Erythroblast (primary cell): ENCODE measurements around the gene HSFX2.
A peak's percentile ranks its signal among the peaks of the same experiment; 100 is the strongest.
"Not testable (repeated sequence)": the region's sequence is repeated elsewhere in the genome, so short reads cannot be mapped to it uniquely, and the experiment has no call there.

Experiments
- DNase-seq, 2 experiments: peaks; one replicate each; lab custom pipeline; 2025; lab: John Stamatoyannopoulos, UW
- GATA1 ChIP-seq: IDR thresholded peaks from 2 replicates; pipeline ENCODE4 v1.6.1; 2011; ENCODE audit warnings: low read depth, mild to moderate bottlenecking, control low read depth, low read length, moderate library complexity
- POLR2A ChIP-seq: IDR thresholded peaks from 2 replicates; pipeline ENCODE4 v1.6.1; 2011; ENCODE audit warnings: mild to moderate bottlenecking, low read length

The HSFX2 gene

GRCh38 chrX:149595214-149595613, at the start of gene HSFX2:
Gene HSFX2 (minus strand): TSS chrX:149595314. CDS start chrX:149594700, 614 bp downstream.
- DNase-seq, result not testable (repeated sequence)

DNA sequence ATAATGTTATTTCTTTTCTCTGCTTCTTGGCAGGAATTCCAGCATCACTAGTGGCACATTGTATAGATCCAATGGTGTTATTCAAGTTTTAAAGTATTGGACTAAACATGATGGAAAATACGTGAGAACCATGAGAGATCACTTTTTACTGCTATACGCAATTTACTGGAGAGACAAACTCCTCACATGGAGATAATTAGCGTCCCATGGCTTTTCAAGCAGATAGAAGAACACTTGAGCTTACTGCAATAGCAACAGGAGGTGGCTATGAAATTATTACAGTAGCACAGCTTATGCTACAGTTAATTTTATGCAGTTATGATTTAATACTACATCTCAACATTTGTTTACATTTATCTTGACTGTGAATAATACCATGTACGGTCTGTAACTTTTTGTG, 48.4 kb upstream of the HSFX2 start:
- DNase-seq, result no peak
- no peak for TF ChIP-seq GATA1
- no peak for TF ChIP-seq POLR2A

DNA sequence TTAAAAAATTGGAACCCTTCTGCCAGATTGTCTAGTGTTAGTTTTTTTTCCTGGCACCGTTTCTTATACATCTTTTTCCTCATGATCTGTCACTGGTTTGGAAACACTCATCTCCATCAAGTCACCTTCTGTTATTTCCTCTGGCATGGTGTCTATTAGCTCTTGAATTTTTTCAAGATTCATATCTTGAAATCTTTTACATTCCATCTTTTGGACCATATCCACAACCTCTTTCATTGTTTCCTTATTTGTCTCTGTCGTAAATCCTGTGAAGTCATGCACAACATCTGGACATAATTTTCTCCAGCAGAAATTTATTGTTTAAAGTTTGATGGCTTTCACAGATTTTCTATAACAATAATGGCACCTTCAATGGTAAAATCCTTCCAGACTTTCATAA, 46.7 kb upstream of the HSFX2 start:
- DNase-seq, result no peak
- TF ChIP-seq GATA1 (no peak), POLR2A (no peak)

- no peak for DNase-seq
- TF ChIP-seq POLR2A (no peak), GATA1 (no peak)
Measured at GRCh38 chrX:149641432-149641831, 46.3 kb upstream of the HSFX2 start.

DNA sequence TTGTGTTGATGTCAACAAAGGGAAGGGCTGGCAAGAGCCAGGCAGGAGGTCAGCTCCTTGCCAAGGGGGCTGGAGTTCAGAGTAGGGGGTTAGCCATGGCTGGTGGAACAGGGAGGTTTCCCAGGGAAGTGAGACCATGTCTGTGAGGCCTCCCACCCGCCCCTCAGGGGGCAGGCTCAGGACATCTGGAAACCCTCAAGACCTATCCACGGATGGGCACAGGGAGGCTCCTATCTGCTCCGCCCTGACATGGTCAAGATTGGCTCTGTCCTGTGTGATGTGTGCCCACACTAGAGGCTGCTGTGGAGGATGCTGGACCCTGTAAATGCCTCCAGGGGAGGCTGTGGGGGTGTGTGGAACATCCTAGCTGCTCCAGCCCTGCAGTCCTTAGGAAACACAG, 44.5 kb upstream of the HSFX2 start:
- no peak for TF ChIP-seq POLR2A
- TF ChIP-seq GATA1, result no peak
- DNase-seq, result no peak

DNA sequence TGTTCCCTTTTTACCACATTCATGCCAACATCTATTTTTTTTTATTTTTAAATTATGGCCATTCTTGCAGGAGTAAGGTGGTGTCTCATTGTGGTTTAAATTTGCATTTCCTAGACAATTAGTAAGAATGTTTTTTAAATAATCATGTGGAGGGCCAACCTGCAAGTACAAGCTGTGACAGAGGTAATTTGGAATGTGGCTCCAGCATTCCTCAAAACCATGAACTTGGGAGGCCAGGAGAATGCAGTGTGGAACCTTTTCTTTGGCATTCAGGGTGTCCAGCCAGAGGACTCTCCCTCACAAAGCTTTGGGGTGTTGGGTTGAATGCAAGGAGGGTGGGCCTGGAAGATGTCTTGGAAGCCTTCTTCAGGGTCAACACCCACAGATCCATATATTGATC, 43.7 kb upstream of the HSFX2 start:
- TF ChIP-seq POLR2A, result no peak
- TF ChIP-seq GATA1, result no peak
- no peak for DNase-seq

DNA sequence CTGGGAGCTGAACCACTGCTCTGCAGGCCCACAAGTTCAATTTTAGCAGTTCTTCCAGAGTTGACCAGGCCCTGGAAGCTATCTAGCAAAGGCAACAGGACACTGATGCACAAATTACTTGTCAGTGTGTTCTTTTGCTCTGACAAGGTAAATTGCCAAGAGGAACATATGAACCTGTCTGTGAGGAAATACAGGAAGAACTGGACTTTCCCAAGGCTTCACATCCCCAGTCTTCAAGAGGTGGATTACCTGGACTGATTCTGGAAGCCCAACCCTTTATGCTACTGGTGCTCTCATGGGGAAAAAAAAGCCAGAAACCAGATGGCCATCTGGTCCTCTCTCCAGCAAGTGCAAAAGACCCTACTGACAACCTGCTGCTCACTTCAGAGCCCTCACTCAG, 38.4 kb upstream of the HSFX2 start:
- DNase-seq, result no peak
- no peak for TF ChIP-seq GATA1
- TF ChIP-seq POLR2A, result no peak

DNA sequence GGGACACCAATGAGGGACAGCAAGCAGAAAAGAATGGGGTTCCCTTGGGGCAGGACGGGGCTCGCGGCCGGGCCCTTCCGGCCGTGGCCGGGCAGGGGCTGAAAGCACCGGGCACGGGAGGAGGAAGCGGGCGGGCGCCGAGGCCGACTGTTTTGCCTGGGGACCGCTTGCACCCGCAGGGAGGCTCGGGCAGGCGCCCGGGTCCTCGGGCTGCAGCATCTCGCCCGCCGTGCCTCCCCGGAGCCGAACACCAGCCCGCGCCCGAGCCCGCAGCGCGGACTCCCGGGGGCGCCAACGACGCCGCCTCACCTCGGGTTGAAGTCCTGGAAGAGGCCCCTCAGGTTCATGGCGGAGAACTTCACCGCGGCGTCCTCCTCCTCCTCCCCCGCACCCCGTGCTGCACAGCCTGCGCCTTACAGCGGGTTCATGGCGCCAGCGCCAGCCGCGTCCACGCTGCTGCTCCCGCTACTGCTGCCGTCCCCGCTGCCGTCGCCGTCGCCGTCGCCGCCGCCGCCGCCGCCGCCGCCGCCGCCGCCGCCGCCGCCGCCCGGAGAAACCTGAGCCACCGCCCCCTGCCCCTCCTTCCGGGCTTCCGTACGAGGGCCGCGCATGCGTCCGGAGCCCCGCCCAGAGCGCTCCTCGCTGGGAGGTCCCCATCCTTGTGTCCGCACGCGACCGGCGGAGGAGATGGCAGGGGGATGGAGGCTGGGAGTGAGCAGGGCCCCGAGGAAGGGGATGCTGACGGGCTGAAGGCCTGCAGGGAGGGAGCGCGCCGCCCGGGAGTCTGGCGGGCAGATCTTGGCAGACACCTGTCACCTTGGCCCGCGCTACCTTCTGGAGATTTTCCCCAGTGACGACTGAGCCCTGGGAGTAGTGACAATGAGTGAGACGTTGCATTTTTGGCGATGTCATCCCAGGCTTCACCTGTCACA, 36.4 kb upstream of the HSFX2 start, which contains the start of gene TMEM185A:
TSS of gene TMEM185A (minus strand) at position 559 of the 932 bp plus-strand sequence. CDS start at position 347, 212 bp downstream.
- peak; percentile 77 to 83 for DNase-seq
- TF ChIP-seq GATA1 (no peak), POLR2A (no peak)

DNA sequence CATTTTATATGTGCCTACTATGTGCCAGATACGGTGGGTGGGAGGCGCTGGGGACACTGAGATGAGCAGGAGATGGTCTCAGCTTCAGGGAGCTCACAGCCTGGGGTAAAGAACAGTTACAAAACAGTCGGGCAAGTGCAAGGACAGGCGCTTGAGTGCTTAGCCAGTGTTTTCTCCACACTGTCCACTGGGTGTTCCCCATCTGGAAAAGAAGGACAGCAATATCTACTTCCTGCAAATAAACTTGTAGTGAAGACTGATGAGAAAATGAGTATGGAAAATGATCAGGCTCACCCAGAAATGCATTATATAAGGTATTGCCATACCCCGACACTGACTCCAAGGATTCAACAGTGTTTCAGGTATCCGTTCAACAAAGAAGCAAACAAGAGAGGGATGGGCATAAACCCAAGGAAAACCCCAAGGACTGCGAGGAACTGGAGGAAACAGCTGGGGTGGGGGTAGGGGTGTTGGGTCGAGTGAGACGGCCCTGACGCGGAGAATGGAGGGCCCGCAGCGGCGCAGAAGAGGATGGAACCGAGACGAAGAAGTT, 35.6 kb upstream of the HSFX2 start:
- DNase-seq, result peak; percentile 5 to 24
- TF ChIP-seq POLR2A, result no peak
- no peak for TF ChIP-seq GATA1

GRCh38 chrX:149629730-149630387, 34.7 kb upstream of the HSFX2 start:
- peak; percentile 17 to 19 for DNase-seq
- TF ChIP-seq POLR2A, result no peak
- no peak for TF ChIP-seq GATA1

- DNase-seq, result no peak
- TF ChIP-seq POLR2A (no peak), GATA1 (no peak)
Measured at GRCh38 chrX:149628768-149629167, 33.7 kb upstream of the HSFX2 start.

DNA sequence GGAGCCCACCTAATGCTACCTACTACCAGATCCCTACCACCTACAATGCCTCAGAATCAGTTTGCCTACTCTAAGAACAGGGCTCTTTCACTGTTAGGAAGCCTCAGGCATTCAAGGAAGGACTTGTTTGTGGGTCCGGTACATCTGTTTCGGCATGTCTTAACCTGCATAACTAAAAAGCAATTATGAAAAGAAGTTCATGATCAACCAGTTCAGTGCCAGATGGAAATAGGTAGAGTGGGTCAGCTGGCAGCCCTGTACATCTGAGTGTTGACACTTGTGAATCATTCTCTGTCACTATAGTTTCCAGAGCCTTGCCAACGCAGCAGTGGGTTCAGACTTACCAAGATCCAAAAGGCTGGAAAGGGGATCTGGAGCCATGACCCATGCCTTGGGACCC, 33.2 kb upstream of the HSFX2 start:
- TF ChIP-seq GATA1 (no peak), POLR2A (no peak)

GRCh38 chrX:149626829-149627228, 31.7 kb upstream of the HSFX2 start:
- not testable (repeated sequence) for DNase-seq

More for the DNA sequence above, 33.2 kb upstream of the HSFX2 start:
- DNase-seq, result no peak

DNA sequence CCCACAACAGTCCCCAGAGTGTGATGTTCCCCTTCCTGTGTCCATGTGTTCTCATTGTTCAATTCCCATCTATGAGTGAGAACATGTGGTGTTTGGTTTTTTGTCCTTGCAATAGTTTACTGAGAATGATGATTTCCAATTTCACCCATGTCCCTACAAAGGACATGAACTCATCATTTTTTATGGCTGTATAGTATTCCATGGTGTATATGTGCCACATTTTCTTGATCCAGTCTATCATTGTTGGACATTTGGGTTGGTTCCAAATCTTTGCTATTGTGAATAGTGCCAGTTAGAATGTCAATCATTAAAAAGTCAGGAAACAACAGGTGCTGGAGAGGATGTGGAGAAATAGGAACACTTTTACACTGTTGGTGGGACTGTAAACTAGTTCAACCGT, 24.5 kb upstream of the HSFX2 start:
- not testable (repeated sequence) for DNase-seq
